ENCODE data around the gene ADGRA1.

Gene ADGRA1

GRCh38 chr10:133079836-133080682 lies 7.7 kb upstream of the ADGRA1 start:
- no peak for DNase-seq

GRCh38 chr10:133080683-133081040 lies 7.1 kb upstream of the ADGRA1 start:
- no peak for DNase-seq

GRCh38 chr10:133081636-133082035 lies 6.1 kb upstream of the ADGRA1 start:
- no peak for DNase-seq

GRCh38 chr10:133082685-133083421 lies 4.9 kb upstream of the ADGRA1 start:
- DNase-seq, result no peak

GRCh38 chr10:133083422-133084100 lies 4.2 kb upstream of the ADGRA1 start:
- no peak for DNase-seq

- no peak for DNase-seq
These were observed 3.2 kb upstream of the ADGRA1 start for GRCh38 chr10:133084491-133084890.

- DNase-seq, result no peak
These were observed 2.2 kb upstream of the ADGRA1 start for GRCh38 chr10:133085251-133086125.

GRCh38 chr10:133086247-133086646 lies 1.5 kb upstream of the ADGRA1 start:
- DNase-seq, result no peak

- DNase-seq, result no peak
These were observed 562 bp upstream of the ADGRA1 start for GRCh38 chr10:133087045-133087678.

- no peak for DNase-seq
These were observed 643 bp downstream of the ADGRA1 start for GRCh38 chr10:133088179-133088955.

GRCh38 chr10:133088956-133089800 lies 1.5 kb downstream of the ADGRA1 start:
- DNase-seq, result no peak

GRCh38 chr10:133090101-133090500 lies 2.4 kb downstream of the ADGRA1 start:
- no peak for DNase-seq

GRCh38 chr10:133090654-133091053 lies 2.9 kb downstream of the ADGRA1 start:
- DNase-seq, result no peak

GRCh38 chr10:133091316-133091715 lies 3.6 kb downstream of the ADGRA1 start:
- DNase-seq, result no peak

- no peak for DNase-seq
These were observed 5.6 kb downstream of the ADGRA1 start for GRCh38 chr10:133093291-133093690.

GRCh38 chr10:133094286-133094685 lies 6.6 kb downstream of the ADGRA1 start:
- no peak for DNase-seq

- DNase-seq, result no peak
These were observed 7.1 kb downstream of the ADGRA1 start for GRCh38 chr10:133094866-133095265.

- no peak for DNase-seq
These were observed 7.9 kb downstream of the ADGRA1 start for GRCh38 chr10:133095586-133095985.

- no peak for DNase-seq
These were observed 9.0 kb downstream of the ADGRA1 start for GRCh38 chr10:133096616-133097269.

- no peak for DNase-seq
These were observed 9.7 kb downstream of the ADGRA1 start for GRCh38 chr10:133097418-133097817.
